HG03064 (cell line): Measurements from ENCODE around the gene TOMM22.

ENCODE experiments used
- ATAC-seq: cut with Tn5 transposase; IDR thresholded peaks from one replicate; pipeline ENCODE4 v1.9.1; 2021; ENCODE audit warnings: low read depth; ENCODE audit not compliant: unreplicated experiment

Gene TOMM22

DNA sequence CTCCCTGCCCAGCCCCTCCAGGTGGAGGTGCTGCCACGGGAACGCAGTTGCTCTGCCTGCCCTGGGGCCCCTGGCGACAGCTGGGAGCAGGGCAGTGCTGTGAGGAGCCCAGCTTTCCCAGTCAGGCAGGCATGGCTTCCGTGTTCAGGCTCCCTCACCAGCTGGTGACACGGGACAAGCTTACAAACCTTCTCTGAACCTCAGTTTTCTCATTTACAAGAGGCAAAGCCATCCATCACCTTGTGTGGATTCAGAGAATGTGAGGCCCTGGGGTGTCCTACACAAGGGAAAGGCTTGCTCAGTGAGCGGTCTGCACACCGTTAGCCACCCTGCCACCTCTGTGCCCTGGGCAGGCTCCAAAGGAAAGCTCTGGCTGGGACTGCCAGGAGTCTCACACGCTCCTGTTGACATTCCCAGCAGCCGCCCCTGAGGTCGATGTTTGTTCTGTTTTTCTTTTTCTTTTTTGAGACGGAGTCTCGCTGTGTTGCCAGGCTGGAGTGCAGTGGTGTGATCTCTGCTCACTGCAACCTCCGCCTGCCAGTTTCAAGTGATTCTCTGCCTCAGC, 50.6 kb downstream of the TOMM22 start:
- ATAC-seq: no peak

DNA sequence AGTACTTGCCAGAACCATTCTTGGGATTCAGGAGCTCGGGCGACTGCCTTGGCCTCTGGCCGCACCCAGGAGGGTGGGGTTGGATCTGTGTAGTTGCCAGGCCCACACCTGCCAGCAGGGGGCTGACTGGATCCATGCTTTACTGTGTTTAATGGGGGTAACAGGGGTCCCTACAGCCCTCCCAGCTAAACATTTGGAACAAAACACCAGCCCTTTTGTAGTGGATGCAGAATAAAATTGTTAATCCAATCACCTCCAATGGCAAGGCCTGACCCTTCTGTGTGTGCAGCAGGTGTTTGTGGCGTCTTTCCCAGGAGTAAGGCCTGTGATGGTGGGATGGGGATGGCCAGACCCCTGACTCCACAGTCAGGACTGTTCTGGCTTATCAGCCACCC, 51.6 kb downstream of the TOMM22 start:
- ATAC-seq: no peak

DNA sequence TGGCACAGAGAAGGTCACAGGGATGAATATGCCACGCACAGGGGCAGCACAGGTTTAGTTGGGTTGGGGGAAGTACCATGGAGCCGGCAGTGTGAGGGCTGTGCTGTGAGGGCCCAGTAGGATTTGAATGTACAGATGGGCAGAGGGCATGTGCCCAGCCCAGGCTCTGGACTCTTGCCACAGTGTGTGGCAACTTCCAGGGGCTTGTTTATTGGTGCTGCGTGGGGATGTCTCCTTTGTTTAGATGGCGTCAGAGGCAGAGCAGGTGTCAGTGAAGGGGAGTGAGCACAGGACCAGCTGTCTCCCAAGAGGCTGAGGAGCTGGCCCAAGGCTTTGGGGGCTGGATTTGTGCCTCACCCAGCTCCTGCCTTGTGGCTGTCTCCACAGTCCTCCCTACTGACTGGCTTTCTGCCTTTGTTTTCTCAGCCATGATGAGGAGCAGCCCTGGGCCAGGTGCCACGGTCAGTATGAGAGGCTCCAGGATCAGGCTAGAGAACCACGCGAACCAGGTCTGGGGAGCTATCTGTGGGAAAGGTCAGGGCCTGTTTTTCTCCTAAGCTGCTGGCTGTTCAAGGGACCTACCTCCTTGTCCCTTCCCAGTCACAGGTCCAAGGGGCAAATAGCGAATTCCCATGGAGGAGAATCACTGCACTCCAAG, 52.1 kb downstream of the TOMM22 start:
- no peak for ATAC-seq

DNA sequence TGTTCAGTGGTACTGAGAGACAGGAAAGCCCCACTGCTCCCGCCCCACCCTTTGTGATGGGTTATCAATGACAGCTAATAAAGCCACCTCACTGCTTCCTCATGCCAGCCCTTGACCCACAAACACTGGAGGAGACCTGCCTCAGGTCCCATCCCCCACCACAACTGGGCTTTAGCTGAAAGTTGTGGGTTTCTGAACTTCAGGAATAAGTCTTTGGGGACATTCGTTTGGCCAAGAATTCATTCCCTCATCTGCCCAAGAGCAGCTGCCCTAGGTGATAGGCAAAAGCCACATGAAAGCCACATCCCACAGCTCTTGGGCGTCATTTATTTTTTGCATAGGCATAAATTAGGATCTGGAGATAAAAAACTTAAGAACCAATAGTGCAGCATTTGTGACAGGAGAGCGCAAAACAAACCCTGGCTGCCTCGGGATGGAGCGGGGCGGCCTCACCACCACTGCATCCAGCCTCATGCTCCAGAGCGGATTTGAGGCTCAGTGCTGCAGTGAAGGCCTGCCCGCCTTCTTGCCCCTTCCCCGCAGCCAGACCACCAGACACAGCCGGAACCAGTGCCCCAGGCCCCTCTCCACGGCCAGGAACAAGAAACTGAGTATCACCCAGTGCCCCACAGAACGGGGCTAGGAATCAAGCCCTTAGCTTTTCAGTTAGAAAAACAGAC, 52.8 kb downstream of the TOMM22 start:
- ATAC-seq: no peak
